K562 (cell line): ENCODE measurements around the gene SPATA2L. TPM values are rescaled to one million over a fixed set of nuclear protein-coding genes. Genes with fewer than 3 reads are reported as not detected.

Experiments
- ATAC-seq: fragments of 200-7000 bp; cut with Tn5 transposase; 3 replicates; pipeline ENCODE4 v1.9.1; 2020; ENCODE audit warnings: moderate library complexity
- BruUV-seq: library from RNA; stranded (reverse); fragments of 400-500 nt; replicated peaks from 2 replicates; lab custom pipeline; 2021; lab: Mats Ljungman, UMichigan
- CTCF ChIA-PET: fragments of 300-600 bp; formaldehyde crosslinking; extraction: SDS; loops from one replicate; lab custom pipeline; 2021; ENCODE audit warnings: low intra/inter-chr PET ratio; lab: Yijun Ruan, JAX
- POLR2A ChIA-PET: fragments of 300-600, 350-650 bp; sonication (Branson Sonifier 250); formaldehyde crosslinking; extraction: SDS; loops from one replicate; lab custom pipeline; 2021; ENCODE audit warnings: antibody characterized with exemption, inconsistent platforms; lab: Yijun Ruan, JAX
- DNase-seq, 4 experiments: peaks; one replicate each; pipeline versions ENCODE4 v3.0.0 to v3.0.0-alpha.2; 2011 to 2018; ENCODE audit warnings: low spot score in 3 of 4, mixed read lengths in 3 of 4; ENCODE audit errors: extremely low read depth in 1 of 4
- FAIRE-seq: peaks from 2 replicates; lab custom pipeline; 2011; peaks lifted over from hg19 to GRCh38; lab: Jason Lieb, UNC
- H2AFZ ChIP-seq: 2 replicates; pipeline ENCODE4 v1.6.0; 2011; ENCODE audit warnings: low read depth, low read length, control low read depth, inconsistent platforms
- H3K27ac ChIP-seq: fragments of 200-600 bp; 3 replicates; pipeline ENCODE4 v1.8.0; 2011; ENCODE audit warnings: low read depth, mild to moderate bottlenecking, control low read depth, inconsistent platforms, low read length, moderate library complexity, mixed read lengths; ENCODE audit errors: extremely low read depth
- H3K27me3 ChIP-seq, 2 experiments: fragments of 300-600 bp in 1 of 2; 2 replicates in 1 of 2; 3 replicates in 1 of 2; pipeline versions ENCODE4 v1.6.0 to v1.8.0; 2011; ENCODE audit warnings: inconsistent platforms in 2 of 2, low read length in 2 of 2, mild to moderate bottlenecking in 1 of 2, mixed read lengths in 1 of 2, moderate library complexity in 1 of 2; ENCODE audit not compliant: control insufficient read depth in 2 of 2, insufficient read depth in 2 of 2
- H3K36me3 ChIP-seq: fragments of 300-600 bp; 3 replicates; pipeline ENCODE4 v1.8.0; 2011; ENCODE audit warnings: mild to moderate bottlenecking, low read length, inconsistent platforms; ENCODE audit not compliant: control insufficient read depth, insufficient read depth
- H3K4me1 ChIP-seq, 2 experiments: fragments of 200-600 bp in 1 of 2; replicated peaks in 1 of 2; 2 replicates in 1 of 2; 3 replicates in 1 of 2; pipeline versions ENCODE4 v1.5.1 to v1.8.0; 2011; ENCODE audit warnings: inconsistent platforms in 2 of 2, low read length in 2 of 2, mild to moderate bottlenecking in 1 of 2, mixed read lengths in 1 of 2, moderate library complexity in 1 of 2; ENCODE audit not compliant: control insufficient read depth in 2 of 2, insufficient read depth in 2 of 2
- H3K4me2 ChIP-seq: 2 replicates; pipeline ENCODE4 v1.6.1; 2011; ENCODE audit warnings: low read length, control low read depth, inconsistent platforms, mixed read lengths; ENCODE audit not compliant: insufficient read depth
- H3K4me3 ChIP-seq: fragments of 200-600 bp; sonication (generic), shearing (Covaris generic); 2 replicates; pipeline ENCODE4 v1.5.1; 2016; ENCODE audit warnings: control low read depth, inconsistent platforms
- H3K79me2 ChIP-seq: fragments of 200-600 bp; 3 replicates; pipeline ENCODE4 v1.8.0; 2011; ENCODE audit warnings: low read length, inconsistent platforms; ENCODE audit not compliant: control insufficient read depth, insufficient read depth
- H3K9ac ChIP-seq, 2 experiments: 2 replicates each; pipeline versions ENCODE4 v1.6.0 to v1.6.1; 2011; ENCODE audit warnings: low read depth in 2 of 2, low read length in 2 of 2, control low read depth in 1 of 2, inconsistent platforms in 1 of 2, mild to moderate bottlenecking in 1 of 2, mixed read lengths in 1 of 2; ENCODE audit not compliant: insufficient read depth in 1 of 2
- H3K9me1 ChIP-seq: one replicate; pipeline ENCODE4 v1.6.0; 2011; ENCODE audit warnings: inconsistent platforms, mild to moderate bottlenecking, low read length, moderate library complexity; ENCODE audit not compliant: control insufficient read depth, insufficient read depth
- H3K9me3 ChIP-seq: replicated peaks from 2 replicates; pipeline ENCODE4 v1.5.1; 2011; ENCODE audit warnings: low read depth, low read length, inconsistent platforms; ENCODE audit not compliant: control insufficient read depth, insufficient read depth
- H4K20me1 ChIP-seq: replicated peaks from 2 replicates; pipeline ENCODE4 v1.6.1; 2011; ENCODE audit warnings: low read length, inconsistent platforms, mixed read lengths; ENCODE audit not compliant: control insufficient read depth, insufficient read depth
- EZH2 ChIP-seq: IDR thresholded peaks from 2 replicates; pipeline ENCODE4 v1.6.1; 2012; ENCODE audit warnings: low read depth, mild to moderate bottlenecking, inconsistent platforms, low read length, borderline replicate concordance
- L3MBTL2 ChIP-seq: fragments of 450-650 bp; IDR thresholded peaks from 2 replicates; pipeline ENCODE4 v1.6.1; 2016; ENCODE audit warnings: mild to moderate bottlenecking, moderate library complexity
- MXI1 ChIP-seq: IDR thresholded peaks from 2 replicates; pipeline ENCODE4 v1.6.1; 2011; ENCODE audit warnings: low read depth, mild to moderate bottlenecking, improper control_type of control experiment, low read length
- POLR2A ChIP-seq: fragments of 450-650 bp; conservative IDR thresholded peaks from 2 replicates; pipeline ENCODE4 v1.6.1; 2016
- POLR2G ChIP-seq: fragments of 200-400 bp; formaldehyde crosslinking; IDR thresholded peaks from 2 replicates; pipeline ENCODE4 v1.6.1; 2017; ENCODE audit warnings: low read depth, mild to moderate bottlenecking, antibody characterized with exemption, low read length, moderate library complexity
- PYGO2 ChIP-seq: fragments of 450-650 bp; IDR thresholded peaks from 2 replicates; pipeline ENCODE4 v1.6.1; 2016; ENCODE audit warnings: mild to moderate bottlenecking, missing genetic modification characterization, moderate library complexity, missing compliant biosample characterization
- RUNX1 ChIP-seq: sonication (generic); IDR thresholded peaks from 2 replicates; pipeline ENCODE4 v1.6.1; 2016; ENCODE audit warnings: antibody characterized with exemption, low read depth
- SRSF1 ChIP-seq: fragments of 200-400 bp; formaldehyde crosslinking; IDR thresholded peaks from 2 replicates; pipeline ENCODE4 v1.6.1; 2017; ENCODE audit warnings: mild to moderate bottlenecking, low read depth, low read length, moderate library complexity
- SUPT5H ChIP-seq: fragments of 450-650 bp; IDR thresholded peaks from 2 replicates; pipeline ENCODE4 v1.6.1; 2016
- ZBTB7A ChIP-seq: IDR thresholded peaks from 2 replicates; pipeline ENCODE4 v1.6.1; 2011; ENCODE audit warnings: low read depth, mild to moderate bottlenecking, low read length, moderate library complexity, borderline replicate concordance; ENCODE audit not compliant: control insufficient read depth
- WGBS: fragments of 100-300 bp; shearing (Covaris generic); methylation state at CpG from one replicate; pipeline ENCODE4 v1.1.6; 2016; ENCODE audit warnings: low coverage, mixed read lengths; ENCODE audit not compliant: insufficient coverage; ENCODE audit errors: missing lambda C conversion rate; 5-methylcytosine and 5-hydroxymethylcytosine counted together
- in situ Hi-C: fragments of 300-500 bp; cut with MboI; formaldehyde crosslinking; loops from 4 replicates; pipeline ENCODE4 v1.15.0; 2018; ENCODE audit warnings: inconsistent platforms, mixed read lengths
- intact Hi-C: fragments of 100-400 bp; cut with micrococcal nuclease; formaldehyde crosslinking; loops from 2 replicates; pipeline ENCODE4 v1.14.2; 2022
- polyA plus RNA-seq, 8 experiments: library from polyadenylated mRNA; depleted of rRNA in 4 of 8; stranded (reverse) in 5 of 8; unstranded in 3 of 8; fragments of >200 nt; fragmentation: Nextera tagmentation in 2 of 8; fragmentation: Illumina TruSeq in 1 of 8; extraction: Ambion mirVana in 2 of 8; extraction: Trizol in 1 of 8; gene quantifications; 2 replicates each; pipeline versions ENCODE4 v1.2.1 to v1.2.3, GENCODE V29; 2011 to 2014; ENCODE audit warnings: inconsistent platforms in 1 of 8, missing spikeins in 1 of 8
- total RNA-seq, 7 experiments: library from RNA; depleted of rRNA in 6 of 7; stranded (reverse); fragments of >200 nt in 6 of 7; fragmentation: Illumina TruSeq in 2 of 7; extraction: Trizol in 2 of 7; gene quantifications; 2 replicates each; pipeline versions ENCODE4 v1.2.1 to v1.2.3, GENCODE V29; 2011 to 2021; ENCODE audit warnings: low replicate concordance in 1 of 7
- TF ChIP-seq, protein P1 (sequence below): fragments of 250-450 bp; sonication (Bioruptor Pico); IDR thresholded peaks from 2 replicates; pipeline ENCODE4 v1.5.0; 2021
- TF ChIP-seq, protein P2 (sequence below): fragments of 450-650 bp; IDR thresholded peaks from 2 replicates; pipeline ENCODE4 v1.6.1; 2016; ENCODE audit warnings: borderline replicate concordance
- TF ChIP-seq, protein P3 (sequence below), 2 experiments: fragments of 450-650 bp; IDR thresholded peaks; 2 replicates each; pipeline ENCODE4 v1.6.1; 2018; ENCODE audit warnings: mild to moderate bottlenecking in 2 of 2, low read depth in 1 of 2; ENCODE audit not compliant: partially characterized antibody in 2 of 2

Gene SPATA2L
- total and polyA plus RNA-seq, 9 of the 15 experiments (the other 6 are each of a cell fraction or from before 2014, with no cell fraction given): 0.13 to 19.2 (median 4.8) TPM; not detected in 1

DNA sequence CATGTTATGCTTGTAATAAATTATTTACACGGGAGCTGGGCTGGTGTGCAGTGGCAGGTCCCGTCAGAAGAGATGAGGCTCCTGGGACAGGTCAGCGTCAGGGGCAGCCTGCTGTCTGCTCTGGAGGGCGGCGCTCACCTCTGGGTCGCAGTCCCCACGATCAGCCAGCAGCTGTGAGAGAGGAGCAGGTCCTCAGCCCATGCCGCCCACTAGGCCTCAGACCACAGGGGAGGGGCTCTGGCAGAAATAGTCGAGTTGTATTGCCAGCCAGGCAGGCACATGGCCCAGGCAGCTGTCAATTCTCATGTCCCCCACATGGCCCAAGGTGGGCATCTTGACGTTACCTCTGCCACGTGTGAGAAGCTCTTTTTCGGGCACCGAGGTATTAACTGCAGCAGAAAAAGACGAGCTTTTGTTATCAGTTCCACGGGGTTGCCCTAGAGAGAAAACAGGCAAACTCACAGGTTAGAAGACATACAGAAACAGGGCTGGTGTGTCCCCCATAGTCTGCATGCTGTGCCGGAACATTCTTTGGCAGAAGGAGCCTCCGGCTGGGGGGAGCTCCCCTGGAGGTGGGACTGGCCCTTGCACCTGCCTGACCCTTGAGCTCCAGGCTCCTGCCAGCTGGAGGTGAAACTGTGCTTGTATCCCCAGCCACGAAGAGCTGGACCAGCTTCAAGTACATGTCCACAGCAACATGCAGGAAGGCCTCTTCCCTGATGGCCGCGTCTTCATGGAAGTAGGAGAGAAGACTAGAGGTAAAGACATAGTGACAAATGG is 37.2 kb upstream of the SPATA2L start:
- Histone ChIP-seq H3K9ac (no peak overlapping the region), H3K4me1 (0 out of 5 replicates have a peak, but pooled peaks cover 0 to 4% of the 10 kb centered on the region in 2 experiments), H4K20me1 (peaks cover 6% of the 10 kb centered on the region; the same call in 1 of the 2 replicates), H3K4me3 (no peak overlapping the region), H3K27ac (no peak overlapping the region), H3K79me2 (0 out of 3 replicates have a peak, but pooled peaks cover 3% of the 10 kb centered on the region), H3K9me3 (no peaks in the 10 kb centered on the region), H3K9me1 (no peaks in the 10 kb centered on the region), H3K36me3 (peaks cover 96% of the 10 kb centered on the region), H3K4me2 (no peak overlapping the region), H3K27me3 (no peaks in the 10 kb centered on the region), H2AFZ (no peak overlapping the region)
- intact Hi-C loops (no loop called here), in situ Hi-C loops (no loop called here)
- POLR2A ChIA-PET: interaction anchor here (0.6 to 5.4 kb wide), 11 partner anchors 8 to 134 kb away, joined by 3 to 37 read pairs (median 3); partner anchors contain the start of gene TCF25
- TSS peak; percentile 31 for BruUV-seq
- WGBS: 89% methylated on average over 20 of the region's 20 CpGs
- CTCF ChIA-PET: no interaction called here
- DNase-seq: no peak
- FAIRE-seq: peak; percentile 26
- peak; percentile 7; the same call in 2 of the 3 replicates for ATAC-seq
- TF ChIP-seq MXI1 (no peak), L3MBTL2 (no peak), SRSF1 (no peak), EZH2 (no peak), RUNX1 (no peak), PYGO2 (tag) (no peak), SUPT5H (0 out of 2 replicates have a peak, but pooled peaks have one; percentile 43), POLR2A (peak; percentile 28; the same call in 1 of the 2 replicates), ZBTB7A (no peak), POLR2G (peak; percentile 67; the same call in 1 of the 2 replicates)
- TF ChIP-seq, protein P1, sequence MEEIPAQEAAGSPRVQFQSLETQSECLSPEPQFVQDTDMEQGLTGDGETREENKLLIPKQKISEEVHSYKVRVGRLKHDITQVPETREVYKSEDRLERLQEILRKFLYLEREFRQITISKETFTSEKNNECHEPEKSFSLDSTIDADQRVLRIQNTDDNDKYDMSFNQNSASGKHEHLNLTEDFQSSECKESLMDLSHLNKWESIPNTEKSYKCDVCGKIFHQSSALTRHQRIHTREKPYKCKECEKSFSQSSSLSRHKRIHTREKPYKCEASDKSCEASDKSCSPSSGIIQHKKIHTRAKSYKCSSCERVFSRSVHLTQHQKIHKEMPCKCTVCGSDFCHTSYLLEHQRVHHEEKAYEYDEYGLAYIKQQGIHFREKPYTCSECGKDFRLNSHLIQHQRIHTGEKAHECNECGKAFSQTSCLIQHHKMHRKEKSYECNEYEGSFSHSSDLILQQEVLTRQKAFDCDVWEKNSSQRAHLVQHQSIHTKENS (CRISPR knock-in tag): no peak
- TF ChIP-seq, protein P2, sequence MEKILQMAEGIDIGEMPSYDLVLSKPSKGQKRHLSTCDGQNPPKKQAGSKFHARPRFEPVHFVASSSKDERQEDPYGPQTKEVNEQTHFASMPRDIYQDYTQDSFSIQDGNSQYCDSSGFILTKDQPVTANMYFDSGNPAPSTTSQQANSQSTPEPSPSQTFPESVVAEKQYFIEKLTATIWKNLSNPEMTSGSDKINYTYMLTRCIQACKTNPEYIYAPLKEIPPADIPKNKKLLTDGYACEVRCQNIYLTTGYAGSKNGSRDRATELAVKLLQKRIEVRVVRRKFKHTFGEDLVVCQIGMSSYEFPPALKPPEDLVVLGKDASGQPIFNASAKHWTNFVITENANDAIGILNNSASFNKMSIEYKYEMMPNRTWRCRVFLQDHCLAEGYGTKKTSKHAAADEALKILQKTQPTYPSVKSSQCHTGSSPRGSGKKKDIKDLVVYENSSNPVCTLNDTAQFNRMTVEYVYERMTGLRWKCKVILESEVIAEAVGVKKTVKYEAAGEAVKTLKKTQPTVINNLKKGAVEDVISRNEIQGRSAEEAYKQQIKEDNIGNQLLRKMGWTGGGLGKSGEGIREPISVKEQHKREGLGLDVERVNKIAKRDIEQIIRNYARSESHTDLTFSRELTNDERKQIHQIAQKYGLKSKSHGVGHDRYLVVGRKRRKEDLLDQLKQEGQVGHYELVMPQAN: no peak
- TF ChIP-seq, protein P3, sequence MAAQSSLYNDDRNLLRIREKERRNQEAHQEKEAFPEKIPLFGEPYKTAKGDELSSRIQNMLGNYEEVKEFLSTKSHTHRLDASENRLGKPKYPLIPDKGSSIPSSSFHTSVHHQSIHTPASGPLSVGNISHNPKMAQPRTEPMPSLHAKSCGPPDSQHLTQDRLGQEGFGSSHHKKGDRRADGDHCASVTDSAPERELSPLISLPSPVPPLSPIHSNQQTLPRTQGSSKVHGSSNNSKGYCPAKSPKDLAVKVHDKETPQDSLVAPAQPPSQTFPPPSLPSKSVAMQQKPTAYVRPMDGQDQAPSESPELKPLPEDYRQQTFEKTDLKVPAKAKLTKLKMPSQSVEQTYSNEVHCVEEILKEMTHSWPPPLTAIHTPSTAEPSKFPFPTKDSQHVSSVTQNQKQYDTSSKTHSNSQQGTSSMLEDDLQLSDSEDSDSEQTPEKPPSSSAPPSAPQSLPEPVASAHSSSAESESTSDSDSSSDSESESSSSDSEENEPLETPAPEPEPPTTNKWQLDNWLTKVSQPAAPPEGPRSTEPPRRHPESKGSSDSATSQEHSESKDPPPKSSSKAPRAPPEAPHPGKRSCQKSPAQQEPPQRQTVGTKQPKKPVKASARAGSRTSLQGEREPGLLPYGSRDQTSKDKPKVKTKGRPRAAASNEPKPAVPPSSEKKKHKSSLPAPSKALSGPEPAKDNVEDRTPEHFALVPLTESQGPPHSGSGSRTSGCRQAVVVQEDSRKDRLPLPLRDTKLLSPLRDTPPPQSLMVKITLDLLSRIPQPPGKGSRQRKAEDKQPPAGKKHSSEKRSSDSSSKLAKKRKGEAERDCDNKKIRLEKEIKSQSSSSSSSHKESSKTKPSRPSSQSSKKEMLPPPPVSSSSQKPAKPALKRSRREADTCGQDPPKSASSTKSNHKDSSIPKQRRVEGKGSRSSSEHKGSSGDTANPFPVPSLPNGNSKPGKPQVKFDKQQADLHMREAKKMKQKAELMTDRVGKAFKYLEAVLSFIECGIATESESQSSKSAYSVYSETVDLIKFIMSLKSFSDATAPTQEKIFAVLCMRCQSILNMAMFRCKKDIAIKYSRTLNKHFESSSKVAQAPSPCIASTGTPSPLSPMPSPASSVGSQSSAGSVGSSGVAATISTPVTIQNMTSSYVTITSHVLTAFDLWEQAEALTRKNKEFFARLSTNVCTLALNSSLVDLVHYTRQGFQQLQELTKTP (IDR thresholded peaks at IDR 0.05; ENCODE audit: low read depth in 1 of 2, partially characterized antibody in 2 of 2): no peak
